AG09309 (cell line): ENCODE data around the gene ZNF568.

Source experiments
- DNase-seq: peaks from one replicate; pipeline ENCODE4 v3.0.0-alpha.2; 2010; ENCODE audit warnings: low read depth
- H3K4me3 ChIP-seq: 2 replicates; pipeline ENCODE4 v1.5.1; 2011; ENCODE audit warnings: mild to moderate bottlenecking, low read depth, low read length, moderate library complexity; ENCODE audit not compliant: control insufficient read depth
- TF ChIP-seq, protein P1 (sequence below): IDR thresholded peaks from 2 replicates; pipeline ENCODE4 v1.5.1; 2011; ENCODE audit warnings: mild to moderate bottlenecking, low read depth, low read length, inconsistent platforms; ENCODE audit not compliant: insufficient read depth, control insufficient read depth; ENCODE audit errors: missing control alignments

The ZNF568 gene

GRCh38 chr19:37014456-37014855 lies 98.3 kb downstream of the ZNF568 start:
- TF ChIP-seq, protein P1, sequence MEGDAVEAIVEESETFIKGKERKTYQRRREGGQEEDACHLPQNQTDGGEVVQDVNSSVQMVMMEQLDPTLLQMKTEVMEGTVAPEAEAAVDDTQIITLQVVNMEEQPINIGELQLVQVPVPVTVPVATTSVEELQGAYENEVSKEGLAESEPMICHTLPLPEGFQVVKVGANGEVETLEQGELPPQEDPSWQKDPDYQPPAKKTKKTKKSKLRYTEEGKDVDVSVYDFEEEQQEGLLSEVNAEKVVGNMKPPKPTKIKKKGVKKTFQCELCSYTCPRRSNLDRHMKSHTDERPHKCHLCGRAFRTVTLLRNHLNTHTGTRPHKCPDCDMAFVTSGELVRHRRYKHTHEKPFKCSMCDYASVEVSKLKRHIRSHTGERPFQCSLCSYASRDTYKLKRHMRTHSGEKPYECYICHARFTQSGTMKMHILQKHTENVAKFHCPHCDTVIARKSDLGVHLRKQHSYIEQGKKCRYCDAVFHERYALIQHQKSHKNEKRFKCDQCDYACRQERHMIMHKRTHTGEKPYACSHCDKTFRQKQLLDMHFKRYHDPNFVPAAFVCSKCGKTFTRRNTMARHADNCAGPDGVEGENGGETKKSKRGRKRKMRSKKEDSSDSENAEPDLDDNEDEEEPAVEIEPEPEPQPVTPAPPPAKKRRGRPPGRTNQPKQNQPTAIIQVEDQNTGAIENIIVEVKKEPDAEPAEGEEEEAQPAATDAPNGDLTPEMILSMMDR = no peak
- no peak for DNase-seq
- no peak overlapping the region for H3K4me3 ChIP-seq

DNA sequence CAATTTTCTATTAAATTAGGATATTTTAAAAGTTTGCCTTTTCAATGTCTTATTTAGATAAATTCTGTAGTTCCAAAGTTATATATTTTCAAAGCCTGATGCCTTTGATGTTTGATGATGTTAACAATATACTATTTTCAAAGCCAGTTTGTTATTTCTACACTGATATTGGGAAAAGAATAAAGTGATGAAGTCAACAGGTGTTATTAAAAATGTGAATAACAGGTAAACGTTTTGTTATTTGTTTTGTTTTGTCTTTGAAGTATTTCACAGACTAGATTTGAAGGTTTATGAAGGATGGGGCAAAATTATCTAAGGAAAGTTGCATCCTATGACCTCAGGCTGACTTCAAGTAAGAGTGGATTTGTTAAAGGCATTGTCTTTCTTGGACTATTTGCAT lies 129.0 kb downstream of the ZNF568 start:
- H3K4me3 ChIP-seq = no peak overlapping the region
- TF ChIP-seq, protein P1 = no peak

More for the DNA sequence above, 129.0 kb downstream of the ZNF568 start:
- no peak for DNase-seq
